ENCODE data around the gene MTCL1.

GRCh38 chr18:8809514-8809913 lies 104.2 kb downstream of the MTCL1 start:
- TF ChIP-seq POLR2A (IDR thresholded peaks at IDR 0.05) (no peak), CTCF (IDR thresholded peaks at IDR 0.05) (no peak), POLR2AphosphoS5 (IDR thresholded peaks at IDR 0.05) (no peak), EP300 (IDR thresholded peaks at IDR 0.05; ENCODE audit: low read depth) (no peak)
